Mammary epithelial cell (primary cell): ENCODE measurements around the gene NPSR1.

Experiments used
- CTCF ChIP-seq, 2 donors: IDR thresholded peaks in 1 of 2; conservative IDR thresholded peaks in 1 of 2; 2 replicates each; pipeline ENCODE4 v1.5.1; 2011 to 2012; ENCODE audit warnings: inconsistent platforms in 2 of 2, low read length in 2 of 2, mild to moderate bottlenecking in 2 of 2, control low read depth in 1 of 2, low read depth in 1 of 2; ENCODE audit not compliant: insufficient read depth in 1 of 2; ENCODE audit errors: extremely low read depth in 1 of 2
- EZH2 ChIP-seq: IDR thresholded peaks from 2 replicates; pipeline ENCODE4 v1.6.1; 2012; ENCODE audit warnings: low read length, inconsistent platforms, borderline replicate concordance

GRCh38 chr7:34772296-34772938, 114.4 kb downstream of the NPSR1 start:
- TF ChIP-seq CTCF (conservative IDR thresholded peaks at IDR 0.05 in 1 of 2, IDR thresholded peaks at IDR 0.05 in 1 of 2; ENCODE audit: extremely low read depth in 1 of 2, insufficient read depth in 1 of 2, low read depth in 1 of 2, low read length in 2 of 2) (no peak), EZH2 (no peak)
